HepG2 (cell line): ENCODE data around the gene TWNK. TPM values are rescaled to one million over a fixed set of nuclear protein-coding genes. Genes with fewer than 3 reads are reported as not detected.
A peak's percentile ranks its signal among the peaks of the same experiment; 100 is the strongest.

Experiments
- ATF6 ChIP-seq: sonication (generic); formaldehyde crosslinking; conservative IDR thresholded peaks from 2 replicates; pipeline ENCODE4 v1.4.0; 2020; ENCODE audit warnings: missing genetic modification reagents
- BRD4 ChIP-seq: sonication (generic); formaldehyde crosslinking; IDR thresholded peaks from 2 replicates; pipeline ENCODE4 v1.4.0; 2020; ENCODE audit warnings: missing genetic modification reagents
- CBX5 ChIP-seq: sonication (generic); formaldehyde crosslinking; IDR thresholded peaks from 2 replicates; pipeline ENCODE4 v1.4.0; 2020; ENCODE audit warnings: missing genetic modification reagents, borderline replicate concordance
- CCDC6 ChIP-seq: sonication (generic); formaldehyde crosslinking; IDR thresholded peaks from 2 replicates; pipeline ENCODE4 v1.8.1; 2022; ENCODE audit warnings: mild to moderate bottlenecking, missing genetic modification reagents, moderate library complexity
- FOSL2 ChIP-seq: sonication (generic); formaldehyde crosslinking; IDR thresholded peaks from 2 replicates; pipeline ENCODE4 v1.4.0; 2020; ENCODE audit warnings: missing genetic modification reagents
- MEIS2 ChIP-seq: sonication (generic); formaldehyde crosslinking; IDR thresholded peaks from 2 replicates; pipeline ENCODE4 v1.9.0; 2021; ENCODE audit warnings: mild to moderate bottlenecking, missing genetic modification reagents
- NCOA1 ChIP-seq: sonication (generic); formaldehyde crosslinking; IDR thresholded peaks from 2 replicates; pipeline ENCODE4 v1.9.0; 2021; ENCODE audit warnings: missing genetic modification reagents
- NCOA5 ChIP-seq: sonication (generic); formaldehyde crosslinking; IDR thresholded peaks from 2 replicates; pipeline ENCODE4 v1.4.0; 2020; ENCODE audit warnings: missing genetic modification reagents
- ONECUT2 ChIP-seq: sonication (generic); formaldehyde crosslinking; IDR thresholded peaks from 2 replicates; pipeline ENCODE4 v1.4.0; 2020; ENCODE audit warnings: missing genetic modification reagents
- ZBTB2 ChIP-seq: sonication (generic); formaldehyde crosslinking; IDR thresholded peaks from 2 replicates; pipeline ENCODE4 v1.8.0; 2022; ENCODE audit warnings: low read depth, missing genetic modification reagents
- ZBTB3 ChIP-seq: sonication (generic); formaldehyde crosslinking; IDR thresholded peaks from 2 replicates; pipeline ENCODE4 v1.4.0; 2020; ENCODE audit warnings: low read depth, mild to moderate bottlenecking, moderate library complexity, missing genetic modification reagents, borderline replicate concordance
- ZFP36L1 ChIP-seq: sonication (generic); formaldehyde crosslinking; IDR thresholded peaks from 2 replicates; pipeline ENCODE4 v1.8.0; 2022; ENCODE audit warnings: mild to moderate bottlenecking, missing genetic modification reagents, moderate library complexity
- ZFP62 ChIP-seq: sonication (generic); formaldehyde crosslinking; IDR thresholded peaks from 2 replicates; pipeline ENCODE4 v1.4.0; 2020; ENCODE audit warnings: missing genetic modification reagents
- ZNF318 ChIP-seq: sonication (generic); formaldehyde crosslinking; IDR thresholded peaks from 2 replicates; pipeline ENCODE4 v1.4.0; 2020; ENCODE audit warnings: mild to moderate bottlenecking, missing genetic modification reagents
- ZNF354B ChIP-seq: sonication (generic); formaldehyde crosslinking; IDR thresholded peaks from 2 replicates; pipeline ENCODE4 v1.8.0; 2022; ENCODE audit warnings: mild to moderate bottlenecking, missing genetic modification reagents
- ZNF652 ChIP-seq: IDR thresholded peaks from 2 replicates; pipeline ENCODE4 v1.6.1; 2016; ENCODE audit warnings: low read depth, borderline replicate concordance
- polyA plus RNA-seq, 8 experiments: library from polyadenylated mRNA; depleted of rRNA in 3 of 8; stranded (reverse) in 7 of 8; unstranded in 1 of 8; fragments of >200 nt; fragmentation: Illumina TruSeq in 4 of 8; extraction: Trizol in 4 of 8; gene quantifications; 2 replicates each; pipeline versions ENCODE4 v1.2.1 to v1.2.3, GENCODE V29; 2011 to 2016; ENCODE audit warnings: low read depth in 4 of 8, missing spikeins in 1 of 8, mixed read lengths in 1 of 8; ENCODE audit not compliant: insufficient read depth in 1 of 8
- total RNA-seq, 5 experiments: library from RNA; depleted of rRNA; stranded (reverse); fragments of >200 nt; fragmentation: Illumina TruSeq; extraction: Trizol; gene quantifications; 2 replicates each; pipeline ENCODE4 v1.2.3, GENCODE V29; 2016; ENCODE audit warnings: low read depth in 1 of 5

Gene TWNK
- total and polyA plus RNA-seq, 2 of the 13 experiments (the other 11 are each of a cell fraction or from before 2014, with no cell fraction given): 10.7 to 16.5 TPM

GRCh38 chr10:101018600-101019439, 31.5 kb downstream of the TWNK start (continued):
- TF ChIP-seq ZNF318 (CRISPR knock-in tag): no peak
- TF ChIP-seq NCOA1 (CRISPR knock-in tag): no peak
- peak; percentile 58; the same call in 1 of the 2 replicates for TF ChIP-seq ZNF354B
- TF ChIP-seq NCOA5 (CRISPR knock-in tag): no peak
- no peak for TF ChIP-seq ONECUT2 (CRISPR knock-in tag)
- no peak; the same call in 1 of the 2 replicates for TF ChIP-seq MEIS2 (CRISPR knock-in tag)
- no peak for TF ChIP-seq BRD4 (CRISPR knock-in tag)
- 0 out of 2 replicates have a peak, but pooled peaks have one; percentile 52 for TF ChIP-seq ZFP36L1
- no peak for TF ChIP-seq ZBTB3 (CRISPR knock-in tag)
- TF ChIP-seq ZBTB2: no peak
- TF ChIP-seq CBX5 (CRISPR knock-in tag): peak; percentile 53; the same call in 1 of the 2 replicates
- no peak for TF ChIP-seq ZFP62
- TF ChIP-seq FOSL2 (CRISPR knock-in tag): peak; percentile 17; the same call in 1 of the 2 replicates
- no peak for TF ChIP-seq ZNF652 (CRISPR knock-in tag)
- no peak for TF ChIP-seq ATF6 (CRISPR knock-in tag)
- TF ChIP-seq CCDC6 (CRISPR knock-in tag): no peak; the same call in 1 of the 2 replicates
